SK-MEL-5 (cell line): ENCODE measurements around the gene MEPE. TPM values are rescaled to one million over a fixed set of nuclear protein-coding genes. Genes with fewer than 3 reads are reported as not detected.

Source experiments
- DNase-seq: peaks from one replicate; pipeline ENCODE4 v3.0.0-alpha.2; 2016; ENCODE audit warnings: low read depth, low spot score
- in situ Hi-C: cut with HindIII; loops from 2 replicates; pipeline ENCODE4 v1.10.0; 2016; ENCODE audit warnings: low sequenced_read_pairs, high pct_unique_total_duplicates, low pct_unique_long_range_greater_than_20kb
- polyA plus RNA-seq, 2 experiments: library from polyadenylated mRNA; depleted of rRNA; stranded (reverse); fragments of >200 nt; gene quantifications; 2 replicates each; pipeline ENCODE4 v1.2.3, GENCODE V29; 2015
- total RNA-seq: library from RNA; depleted of rRNA; stranded (reverse); fragments of >200 nt; shearing (Covaris generic); gene quantifications from 2 replicates; pipeline ENCODE4 v1.2.3, GENCODE V29; 2014; rRNA removed

MEPE gene, protein sequence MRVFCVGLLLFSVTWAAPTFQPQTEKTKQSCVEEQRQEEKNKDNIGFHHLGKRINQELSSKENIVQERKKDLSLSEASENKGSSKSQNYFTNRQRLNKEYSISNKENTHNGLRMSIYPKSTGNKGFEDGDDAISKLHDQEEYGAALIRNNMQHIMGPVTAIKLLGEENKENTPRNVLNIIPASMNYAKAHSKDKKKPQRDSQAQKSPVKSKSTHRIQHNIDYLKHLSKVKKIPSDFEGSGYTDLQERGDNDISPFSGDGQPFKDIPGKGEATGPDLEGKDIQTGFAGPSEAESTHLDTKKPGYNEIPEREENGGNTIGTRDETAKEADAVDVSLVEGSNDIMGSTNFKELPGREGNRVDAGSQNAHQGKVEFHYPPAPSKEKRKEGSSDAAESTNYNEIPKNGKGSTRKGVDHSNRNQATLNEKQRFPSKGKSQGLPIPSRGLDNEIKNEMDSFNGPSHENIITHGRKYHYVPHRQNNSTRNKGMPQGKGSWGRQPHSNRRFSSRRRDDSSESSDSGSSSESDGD
- not detected in 2 replicates for total RNA-seq
- not detected in 2 replicates for polyA plus RNA-seq (2015; cell fraction: cytosol; rRNA removed)
- polyA plus RNA-seq (2015; cell fraction: nucleus; rRNA removed): not detected in 2 replicates

DNA sequence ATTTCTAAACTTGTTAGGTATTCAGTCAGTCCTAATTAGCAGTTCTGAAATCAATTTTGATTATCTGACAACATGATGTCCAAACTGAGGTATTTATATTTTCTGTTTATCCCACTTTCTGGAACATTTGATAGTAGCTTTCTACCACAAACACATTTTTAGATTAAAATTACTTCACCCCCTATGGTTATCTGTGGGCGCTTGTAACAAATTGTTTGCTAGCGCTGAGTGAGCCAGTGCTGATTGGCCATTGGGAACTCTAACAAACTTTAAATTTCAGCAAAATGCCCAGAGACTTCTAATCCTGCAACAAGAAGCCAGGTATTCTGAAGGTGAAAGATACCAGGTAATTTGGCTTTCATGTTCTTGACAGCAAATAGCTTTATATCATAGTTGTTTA lies at the start of gene MEPE:
Gene MEPE (plus strand): TSS at position 301 of the 400 bp plus-strand sequence. CDS start 1,746 bp downstream, outside the sequence.
- in situ Hi-C loops: loop anchor here (25.0 kb wide), 1 partner anchor 145 kb away; no protein-coding TSS in a partner anchor

DNA sequence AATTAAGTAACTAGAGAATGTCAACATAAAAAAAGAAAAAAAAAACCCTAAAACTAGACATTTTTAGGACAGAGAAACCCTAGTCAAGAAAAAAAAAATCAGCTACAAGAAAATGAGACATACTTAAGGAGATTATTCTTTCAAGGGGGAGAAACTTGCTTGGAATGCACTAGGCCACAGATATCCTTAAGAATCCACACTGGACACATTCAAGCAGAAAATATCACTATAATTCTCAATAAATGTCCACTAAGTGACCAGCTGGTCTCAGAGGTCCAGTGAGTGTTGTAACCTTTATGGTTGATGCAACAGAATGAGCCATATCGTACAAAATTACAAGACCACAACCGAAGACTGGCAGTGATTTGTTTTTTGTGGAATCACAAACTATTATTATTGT lies 49.0 kb upstream of the MEPE start:
- in situ Hi-C loops: no loop called here
- no peak for DNase-seq

More for the DNA sequence above, at the start of gene MEPE:
- DNase-seq: no peak

DNA sequence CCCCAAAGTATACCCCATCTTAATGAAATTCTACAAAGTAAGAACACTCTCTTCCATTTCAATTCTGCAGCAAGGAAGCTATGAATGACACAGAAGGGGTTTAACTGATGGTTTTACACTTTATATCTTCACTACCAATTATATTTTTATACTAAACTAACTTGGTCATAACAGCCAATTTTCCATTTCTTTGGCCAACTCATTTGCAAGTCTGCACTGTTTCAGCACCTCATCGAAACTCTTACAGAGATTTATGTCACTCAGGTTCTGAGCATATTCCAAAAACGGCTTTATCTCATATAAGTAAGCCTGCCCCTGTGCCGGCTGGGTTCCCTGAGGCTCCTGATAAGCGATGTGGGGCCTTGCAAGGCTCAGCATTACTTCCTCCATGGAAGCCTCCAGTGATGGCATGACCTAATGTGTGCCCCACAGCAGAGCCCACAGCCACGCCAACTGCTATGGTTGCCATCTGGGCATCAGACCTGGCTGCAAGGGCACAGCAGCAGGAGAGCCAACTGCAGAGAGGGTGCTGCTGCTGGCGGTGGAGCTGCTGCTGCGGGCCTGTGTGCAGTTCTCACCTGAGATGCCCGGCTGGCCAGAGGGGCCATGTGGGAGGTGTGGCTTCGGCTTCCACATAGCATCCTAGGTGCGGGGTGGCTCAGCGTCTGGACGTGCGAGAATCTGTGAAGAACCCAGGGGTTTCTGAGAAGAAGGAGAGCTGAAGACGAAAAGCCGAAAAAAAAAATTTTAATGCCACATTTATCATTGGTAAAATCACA lies 46.8 kb upstream of the MEPE start:
- no peak for DNase-seq
- in situ Hi-C loops: no loop called here

DNA sequence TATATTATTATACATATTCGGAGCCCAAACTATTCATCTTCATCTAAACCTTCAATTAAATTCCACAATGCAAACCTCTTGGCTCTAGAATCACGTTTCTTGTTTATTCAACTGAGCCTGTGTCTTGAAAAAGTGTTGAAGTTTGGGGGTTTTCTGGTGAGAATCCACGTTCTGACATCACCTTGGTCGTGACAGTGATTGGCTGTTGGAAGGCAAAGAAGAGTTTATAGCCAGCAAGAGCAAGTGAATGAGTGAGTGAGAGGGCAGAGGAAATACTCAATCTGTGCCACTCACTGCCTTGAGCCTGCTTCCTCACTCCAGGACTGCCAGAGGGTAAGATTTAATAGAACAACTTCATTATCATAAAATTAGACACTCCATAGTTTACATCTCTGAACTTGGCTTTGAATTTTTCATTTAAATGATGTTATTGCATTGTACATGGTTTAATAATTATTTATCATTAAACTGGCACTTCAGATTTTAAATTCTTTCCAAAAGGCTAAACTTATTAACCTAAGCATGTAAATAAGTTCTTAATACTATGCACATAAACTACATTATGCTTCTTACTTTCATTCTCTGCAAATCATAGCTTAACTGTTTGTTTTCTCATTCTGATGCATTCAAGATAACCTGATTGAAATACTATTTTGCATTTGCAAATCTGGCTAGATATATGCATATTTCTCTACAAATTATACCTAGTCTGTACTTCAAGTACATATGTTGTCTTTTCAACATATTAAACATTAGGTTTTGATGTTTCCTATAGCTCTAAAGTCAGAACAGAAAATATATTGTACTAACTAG lies 33.3 kb upstream of the MEPE start, which contains the start of gene IBSP:
Gene IBSP (plus strand): TSS at position 254 of the 813 bp plus-strand sequence. CDS start 2,808 bp downstream, outside the sequence.
- DNase-seq: no peak
- in situ Hi-C loops: no loop called here

DNA sequence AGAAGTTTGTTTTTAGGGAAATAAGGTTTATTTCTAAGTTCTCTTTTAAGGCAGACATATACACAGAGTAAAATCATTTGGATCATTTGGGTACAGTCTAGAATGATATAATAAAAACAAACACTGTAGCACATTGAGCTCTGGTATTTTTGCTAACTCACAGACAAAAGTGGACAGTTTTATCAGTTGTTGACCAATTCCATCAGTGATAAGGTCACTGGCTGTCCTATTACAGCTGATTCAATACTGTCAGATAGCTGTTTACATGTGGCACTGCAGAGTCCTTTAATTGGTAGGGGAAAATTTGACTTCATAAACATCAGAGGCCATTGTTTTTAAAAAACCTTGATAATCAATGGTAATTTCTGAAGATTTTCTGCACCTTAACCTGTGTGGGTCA lies 29.9 kb upstream of the MEPE start:
- no peak for DNase-seq
- in situ Hi-C loops: no loop called here

DNA sequence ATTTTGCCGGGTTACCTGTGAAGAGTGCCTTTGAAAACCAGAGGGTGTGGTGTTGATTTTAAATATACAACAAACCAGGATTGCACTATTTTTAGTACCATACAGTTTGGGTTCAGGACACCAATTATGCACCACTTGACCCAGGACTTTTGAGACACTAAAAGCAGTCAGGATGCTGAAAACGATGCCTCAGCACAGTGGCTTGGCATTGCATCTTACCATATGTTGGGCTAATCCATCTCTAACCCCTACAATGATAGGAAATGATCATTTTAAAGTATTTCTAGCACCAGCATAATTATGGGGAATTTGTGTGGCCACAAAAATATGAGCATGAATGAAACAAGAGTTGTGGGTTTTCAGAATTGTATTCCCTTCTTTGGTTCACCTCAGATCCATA lies 29.3 kb upstream of the MEPE start:
- DNase-seq: no peak
- in situ Hi-C loops: no loop called here

DNA sequence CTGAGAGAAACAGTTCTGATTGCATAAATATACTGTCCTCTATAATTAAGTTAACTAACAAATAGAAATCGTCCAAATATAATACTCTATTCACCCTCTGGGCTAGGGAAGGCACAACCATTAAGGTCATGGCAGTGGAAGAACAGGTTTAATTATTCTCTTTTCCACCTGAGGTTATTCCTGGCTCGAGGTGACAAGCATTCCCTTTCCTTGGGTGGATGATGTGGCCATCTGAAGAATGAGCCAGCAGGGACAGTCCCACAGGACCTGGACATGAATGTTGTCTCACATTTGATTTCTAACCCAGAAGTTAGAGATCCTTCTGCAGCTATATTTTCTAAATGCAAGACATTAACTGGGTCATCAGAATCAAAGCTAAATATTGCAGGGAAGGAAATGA lies 27.9 kb upstream of the MEPE start:
- in situ Hi-C loops: no loop called here

DNA sequence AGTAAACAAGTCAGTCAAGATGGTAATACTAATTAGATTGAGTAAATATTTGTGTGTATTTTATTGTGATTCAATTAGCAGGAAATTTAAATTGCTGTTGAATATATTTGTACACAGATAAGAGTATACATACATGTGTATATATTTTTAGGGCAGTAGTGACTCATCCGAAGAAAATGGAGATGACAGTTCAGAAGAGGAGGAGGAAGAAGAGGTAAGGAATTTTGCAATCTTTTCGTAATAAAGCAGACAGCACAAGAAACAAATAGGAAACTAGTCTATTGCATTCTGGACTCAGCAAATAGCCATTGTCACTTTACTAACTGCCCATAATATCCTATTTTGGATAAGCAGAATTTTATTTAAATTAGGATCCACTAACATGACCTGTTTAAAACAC lies 26.8 kb upstream of the MEPE start:
- in situ Hi-C loops: no loop called here
- no peak for DNase-seq

More for the DNA sequence above, 27.9 kb upstream of the MEPE start:
- no peak for DNase-seq

DNA sequence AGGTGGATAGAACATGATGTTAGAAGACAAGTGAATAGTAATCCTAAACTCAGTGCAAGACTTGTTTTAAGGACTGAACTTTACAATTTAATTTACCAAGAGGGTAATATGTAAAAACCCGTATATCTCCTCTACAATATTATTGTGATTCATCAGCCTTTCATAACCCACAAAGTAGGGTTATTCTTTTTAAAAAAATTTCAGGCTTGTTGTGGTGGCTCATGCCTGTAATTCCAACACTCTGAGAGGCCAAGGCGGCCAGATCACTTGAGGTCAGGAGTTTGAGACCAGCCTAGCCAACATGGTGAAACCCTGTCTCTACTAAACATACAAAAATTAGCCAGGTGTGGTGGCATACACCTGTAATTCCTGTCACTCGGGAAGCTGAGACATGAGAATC lies 26.2 kb upstream of the MEPE start:
- in situ Hi-C loops: no loop called here
- no peak for DNase-seq

DNA sequence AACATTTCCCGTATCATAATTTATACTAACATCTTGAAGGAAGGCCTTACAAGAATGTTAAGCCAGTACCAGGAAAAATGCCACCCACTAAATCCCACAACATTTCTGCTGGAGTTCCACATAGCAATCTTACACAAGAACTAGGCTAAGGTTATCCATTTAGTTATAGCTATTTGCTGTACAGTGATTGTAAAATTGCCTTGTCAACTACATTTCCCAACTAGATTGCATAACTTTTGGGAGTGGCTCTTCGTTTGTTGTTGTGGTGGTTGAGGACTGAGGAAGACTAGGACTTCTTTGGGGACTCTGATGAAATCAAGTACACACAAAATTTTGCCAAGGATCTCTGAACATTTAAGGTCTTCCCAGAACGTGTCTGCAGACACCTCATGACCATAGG lies 25.4 kb upstream of the MEPE start:
- no peak for DNase-seq
- in situ Hi-C loops: no loop called here

DNA sequence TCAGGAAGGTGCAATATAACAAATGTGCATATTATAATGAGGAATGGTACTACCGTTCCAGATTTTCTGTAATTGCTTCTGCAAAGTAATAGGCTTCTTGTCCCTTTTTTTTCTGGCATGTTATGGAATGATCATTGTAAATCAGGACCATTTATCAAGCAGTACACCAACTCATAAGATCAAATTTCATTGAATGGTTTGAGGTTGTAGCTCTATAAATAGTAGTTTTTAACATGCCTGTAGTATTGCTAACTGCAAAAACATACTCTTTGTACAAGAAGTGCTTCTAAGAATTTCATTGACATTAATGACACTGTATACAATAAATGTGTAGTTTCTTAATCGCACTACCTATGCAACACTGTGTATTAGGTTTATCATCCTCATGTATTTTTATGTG lies 20.8 kb upstream of the MEPE start:
- in situ Hi-C loops: no loop called here
- no peak for DNase-seq

DNA sequence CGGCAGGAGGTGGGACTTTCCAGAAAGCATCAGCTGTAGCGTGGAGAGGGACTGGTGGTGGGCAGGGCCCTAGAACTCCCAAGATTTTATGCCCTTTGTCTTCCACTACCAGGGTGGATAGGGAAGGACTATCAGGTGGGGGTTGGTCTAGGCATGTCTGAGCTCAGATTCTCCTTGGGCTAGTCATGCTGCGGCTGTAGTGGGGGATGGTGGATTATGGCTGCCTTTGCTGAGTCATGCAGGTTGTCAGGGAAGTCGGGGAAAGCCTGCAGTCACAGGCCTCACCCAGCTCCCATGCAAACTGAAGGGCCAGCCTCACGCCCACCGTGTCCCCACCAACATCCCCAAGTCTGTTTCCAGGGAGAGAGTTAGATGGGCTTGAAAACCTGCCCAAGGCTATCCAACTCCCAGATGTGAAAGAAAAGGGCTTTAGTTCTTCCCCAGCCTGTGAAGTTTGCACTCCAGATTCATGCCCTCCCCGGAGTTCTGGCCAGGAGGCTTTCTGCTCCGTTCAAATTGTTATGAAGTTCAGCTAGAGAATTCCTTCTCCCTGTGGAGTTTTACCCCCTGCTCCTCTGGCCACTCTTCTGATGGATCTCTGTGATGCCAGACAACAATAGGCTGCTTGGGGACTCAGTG lies 13.4 kb upstream of the MEPE start:
- in situ Hi-C loops: no loop called here
- DNase-seq: no peak

DNA sequence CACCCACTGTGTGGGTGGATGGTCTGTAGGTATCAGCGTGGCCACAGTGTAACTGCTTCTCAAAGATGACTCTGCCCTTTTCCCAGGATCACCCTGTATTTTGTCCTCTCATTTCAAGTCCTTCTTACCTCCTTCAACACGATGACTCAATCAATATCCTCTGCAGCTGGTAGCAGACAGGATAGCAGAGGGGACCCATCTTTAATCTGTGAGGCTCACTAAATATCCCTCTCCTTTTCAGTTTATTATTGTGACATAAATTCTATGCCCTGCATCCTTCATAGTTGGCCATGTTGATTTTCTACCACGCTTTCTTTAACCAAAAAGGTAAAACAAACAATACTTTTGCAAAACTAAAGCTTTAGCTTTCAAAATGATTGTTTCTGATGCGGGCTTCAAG lies 9.6 kb upstream of the MEPE start:
- in situ Hi-C loops: no loop called here
- no peak for DNase-seq

DNA sequence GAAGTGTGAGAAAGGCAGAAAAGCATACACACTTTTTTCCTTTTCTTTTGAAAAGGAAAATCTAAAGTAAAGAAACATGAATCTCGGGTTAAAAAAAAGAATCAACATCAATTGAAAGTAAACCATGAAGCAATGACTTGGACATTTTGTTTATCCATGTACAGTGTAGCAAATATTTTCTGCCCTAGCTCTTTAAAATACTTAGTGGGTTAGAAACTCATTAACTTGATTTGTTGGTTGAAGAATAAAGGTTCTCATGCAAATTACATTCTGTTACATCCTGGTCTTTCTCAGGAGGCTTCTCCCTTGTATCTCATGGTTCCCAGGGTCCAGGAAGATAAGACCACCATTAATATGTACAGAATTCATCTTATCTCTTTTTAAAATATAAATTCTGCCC lies 9.0 kb upstream of the MEPE start:
- in situ Hi-C loops: no loop called here
- DNase-seq: no peak

DNA sequence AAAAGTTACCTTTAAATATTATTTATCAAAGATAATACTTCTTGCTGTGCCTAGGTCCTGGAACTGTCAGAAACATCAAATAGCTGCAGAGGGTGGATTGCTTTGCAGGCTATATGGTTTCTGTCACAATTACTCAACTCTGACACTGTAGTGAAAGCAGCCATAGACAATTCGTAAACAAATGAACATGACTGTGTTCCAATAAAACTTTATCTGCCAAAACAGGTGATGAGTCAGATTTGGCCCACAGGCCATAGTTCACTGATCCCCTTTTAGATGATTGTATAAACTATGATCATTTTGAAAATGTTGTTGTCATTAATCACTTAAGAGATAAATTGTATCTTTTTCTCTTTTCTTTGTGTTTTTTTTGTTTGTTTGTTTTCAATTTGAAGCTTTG lies 8.4 kb upstream of the MEPE start:
- no peak for DNase-seq
- in situ Hi-C loops: no loop called here

DNA sequence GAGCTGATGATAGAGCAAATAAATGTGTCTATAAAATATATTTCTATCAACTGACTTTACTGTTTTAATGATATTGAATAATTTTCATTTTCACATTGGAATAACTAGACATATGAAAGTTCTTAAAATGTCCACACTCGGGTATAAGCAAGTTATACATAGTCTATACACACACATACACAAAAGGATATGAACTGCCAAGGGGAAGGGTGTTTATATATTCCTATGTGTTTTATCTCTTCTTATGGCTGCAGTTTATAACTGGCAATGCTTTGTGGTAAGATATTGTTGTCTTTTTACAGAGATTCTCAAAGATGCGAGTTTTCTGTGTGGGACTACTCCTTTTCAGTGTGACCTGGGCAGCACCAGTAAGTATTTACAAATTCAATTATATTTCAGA lies 1.6 kb downstream of the MEPE start:
- in situ Hi-C loops: loop anchor here (25.0 kb wide), 1 partner anchor 147 kb away; no protein-coding TSS in a partner anchor
- no peak for DNase-seq

DNA sequence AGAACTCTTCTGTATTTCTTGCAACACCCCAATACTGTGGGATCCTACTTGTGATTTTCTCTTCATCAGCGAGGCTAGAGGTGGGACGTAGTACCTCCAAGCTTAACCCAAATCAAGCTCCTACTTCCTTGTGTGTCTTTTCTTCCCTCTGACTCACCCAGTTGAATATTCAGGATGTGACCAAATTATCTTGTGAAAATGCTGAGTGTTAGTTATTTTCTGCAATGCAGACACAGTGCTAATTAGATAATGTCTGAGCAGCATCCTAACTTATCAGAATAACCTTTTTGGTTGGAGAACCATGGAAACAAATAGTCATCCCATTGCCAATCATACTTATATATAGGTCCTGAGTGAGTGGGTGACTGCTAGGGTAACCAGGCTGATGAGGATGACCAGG lies 2.4 kb downstream of the MEPE start:
- DNase-seq: no peak
- in situ Hi-C loops: loop anchor here (25.0 kb wide), 1 partner anchor 148 kb away; no protein-coding TSS in a partner anchor
